HG03575 (cell line): ENCODE results near the gene RAD51B.

Source experiments
- ATAC-seq: cut with Tn5 transposase; IDR thresholded peaks from one replicate; pipeline ENCODE4 v1.9.1; 2021; ENCODE audit not compliant: unreplicated experiment, insufficient number of reproducible peaks, low FRiP score; ENCODE audit errors: extremely low read depth

RAD51B gene

DNA sequence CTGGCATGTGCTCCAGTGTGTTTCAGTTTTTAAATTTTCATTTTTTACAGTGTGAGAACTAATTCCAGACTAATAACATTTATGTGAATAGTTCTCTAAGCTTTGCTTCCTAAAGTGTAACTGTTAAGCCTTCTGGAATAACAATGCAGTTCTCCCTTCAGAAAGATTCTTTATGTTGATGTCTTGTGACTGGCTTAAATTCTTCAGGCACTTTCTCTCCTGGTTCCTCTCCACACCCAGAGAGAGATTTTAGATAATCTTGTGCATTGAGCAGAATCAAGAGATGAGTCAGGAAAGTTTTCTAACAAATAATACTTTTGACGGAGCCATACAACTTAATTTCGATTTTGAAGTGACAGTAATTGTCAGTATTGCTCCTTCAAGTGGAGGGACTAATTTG is 118.5 kb downstream of the RAD51B start:
- ATAC-seq, result no peak

DNA sequence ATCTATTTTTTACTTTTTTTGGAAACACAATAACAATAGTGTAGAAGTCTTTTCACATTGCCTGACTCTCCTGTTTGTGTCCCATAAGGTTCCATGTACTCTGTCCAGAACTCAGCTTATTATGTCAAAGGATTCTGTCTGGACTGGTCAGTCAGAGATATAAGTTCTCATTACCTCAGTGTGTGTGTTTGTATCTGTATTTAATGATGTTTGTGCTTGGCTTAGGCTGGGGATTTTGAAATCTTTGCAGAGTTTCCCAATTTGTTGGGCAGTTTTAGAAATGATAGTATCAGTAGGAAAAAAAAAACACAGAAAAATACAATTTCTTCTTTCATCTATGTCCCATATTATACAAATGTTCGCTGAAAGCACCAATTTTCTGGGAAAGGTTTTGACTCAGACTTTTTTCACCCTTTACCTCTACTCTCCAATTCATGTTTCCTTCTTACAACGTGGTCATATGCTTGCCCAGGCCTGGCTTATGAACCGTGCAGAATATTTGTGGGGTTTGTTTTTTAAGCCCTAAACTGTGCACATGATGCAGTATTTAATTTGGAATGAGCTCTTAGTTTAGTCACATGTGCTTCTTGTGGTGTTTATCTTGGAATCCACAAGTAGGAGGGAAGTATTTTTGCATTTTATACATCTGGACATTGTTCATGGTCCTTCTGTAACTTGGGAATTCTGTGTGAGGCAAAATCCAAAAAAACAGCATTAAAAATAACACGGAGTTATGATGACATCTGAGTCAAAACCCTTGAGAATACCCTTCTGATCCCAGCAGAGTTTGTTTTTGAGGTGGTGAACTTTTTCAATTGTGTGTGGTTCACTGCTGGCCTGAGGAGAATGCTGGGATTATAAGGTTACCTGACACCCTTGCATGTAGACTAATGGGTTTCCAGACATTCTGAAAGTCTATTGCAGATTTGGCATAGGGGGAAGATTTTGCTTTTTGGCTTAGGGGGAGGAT is 121.2 kb downstream of the RAD51B start:
- ATAC-seq, result no peak

DNA sequence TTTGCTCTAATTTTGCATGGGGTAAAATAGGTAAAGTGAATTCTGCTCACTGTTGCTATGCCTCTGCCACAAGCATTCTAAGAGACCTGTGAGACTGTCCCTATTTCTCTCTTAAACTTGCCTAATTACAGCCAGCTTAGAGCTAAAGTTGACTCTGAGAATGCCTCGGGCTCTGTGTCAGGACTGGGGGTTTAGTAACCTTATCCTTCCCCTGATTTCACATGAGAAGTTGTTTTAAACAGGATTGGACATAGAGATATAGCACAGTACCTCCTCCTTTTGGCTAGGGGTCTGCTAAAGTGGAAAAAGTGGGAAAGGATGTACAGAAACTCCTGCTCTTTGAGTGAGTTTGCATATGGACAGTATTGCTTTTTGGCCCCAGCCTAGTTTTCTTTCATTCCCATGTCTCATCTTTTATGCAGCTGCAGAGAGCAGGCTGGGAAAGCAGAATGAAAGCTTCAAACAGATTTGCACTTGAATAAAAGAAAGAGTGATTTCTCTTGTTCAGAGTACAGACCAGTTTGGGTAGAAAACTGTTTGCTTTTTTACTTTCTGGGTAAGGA is 122.0 kb downstream of the RAD51B start:
- no peak for ATAC-seq

DNA sequence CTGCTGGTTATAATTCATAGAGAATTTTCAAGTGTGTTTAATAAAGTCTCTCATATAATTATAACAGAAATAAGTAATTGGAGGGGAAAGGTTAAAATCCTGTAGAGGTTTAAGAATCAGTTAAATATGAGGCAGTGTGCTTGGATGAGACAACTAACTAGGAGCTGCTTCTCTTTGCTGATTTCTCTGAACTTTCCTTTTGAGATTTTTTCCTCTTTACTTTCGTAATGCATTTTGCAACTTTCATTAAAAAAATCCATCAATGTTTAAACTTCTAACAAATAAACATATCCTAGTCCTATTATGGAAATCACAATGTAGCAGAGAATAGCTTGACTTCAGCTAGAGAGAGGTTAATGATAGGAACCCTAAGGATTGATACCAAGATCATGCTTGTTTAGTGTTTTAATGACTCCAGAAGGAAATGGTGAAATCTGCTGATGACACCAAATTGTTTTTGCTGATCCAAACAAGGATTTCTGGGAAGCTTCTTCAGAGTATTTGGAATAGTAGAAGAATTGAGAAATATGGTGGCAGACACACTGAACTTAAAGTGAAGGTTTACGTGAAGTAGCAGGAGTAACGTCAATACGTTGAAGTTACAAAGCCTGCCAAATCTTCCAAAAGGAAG is 122.6 kb downstream of the RAD51B start:
- ATAC-seq, result no peak

DNA sequence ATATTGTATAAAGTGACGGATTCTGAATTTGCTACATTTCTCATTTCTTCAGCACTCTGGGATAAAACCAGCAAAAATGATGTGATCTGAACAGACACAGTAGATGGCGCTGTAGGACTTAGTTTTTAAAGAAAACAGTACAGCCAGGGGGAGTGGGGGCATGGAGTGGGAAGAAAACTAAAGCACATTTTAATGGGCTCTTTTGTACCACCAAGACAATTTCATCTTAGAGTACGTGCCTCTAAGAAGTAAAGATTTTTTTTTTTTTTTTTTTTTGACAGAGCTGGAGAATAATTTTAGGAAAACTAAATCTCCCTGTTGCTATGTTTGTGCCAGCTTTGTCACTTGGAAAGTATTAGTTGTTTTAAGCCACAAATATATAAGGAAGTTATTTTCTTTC is 124.4 kb downstream of the RAD51B start:
- no peak for ATAC-seq

DNA sequence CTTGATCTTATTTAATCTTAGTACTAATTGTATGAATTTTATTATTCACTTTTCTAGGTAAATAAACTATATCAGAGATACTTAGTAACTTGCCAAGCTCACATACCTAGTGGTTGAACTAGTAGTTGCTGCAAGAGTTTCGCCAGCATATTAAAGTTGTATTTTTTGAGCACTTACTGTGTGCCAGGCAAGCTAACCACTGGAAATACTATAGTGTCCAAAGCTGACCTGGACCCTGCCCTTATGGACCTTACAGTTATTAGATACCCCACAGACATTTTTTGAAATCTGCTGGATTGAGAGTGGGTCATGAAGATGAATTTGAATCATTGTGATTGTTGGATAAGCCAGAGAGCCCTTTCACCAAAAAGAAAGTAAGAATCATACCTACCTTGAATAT is 125.0 kb downstream of the RAD51B start:
- ATAC-seq, result no peak

DNA sequence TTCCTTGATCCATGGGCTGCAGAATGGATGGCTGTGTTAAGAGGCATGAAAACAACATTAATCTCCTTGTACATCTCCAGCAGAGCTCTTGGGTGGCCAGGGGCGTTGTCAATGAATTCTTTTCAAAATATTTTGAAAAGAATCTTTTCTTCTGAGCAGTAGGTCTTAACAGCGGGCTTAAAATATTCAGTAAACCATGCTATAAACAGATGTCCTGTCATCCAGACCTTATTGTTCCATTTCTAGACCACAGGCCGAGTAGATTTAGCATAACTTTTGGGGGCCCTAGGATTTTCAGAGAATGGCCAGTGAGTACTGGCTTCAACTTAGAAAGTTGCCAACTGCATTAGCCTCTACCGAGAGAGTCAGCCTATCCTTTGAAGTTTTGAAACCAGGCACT is 130.2 kb downstream of the RAD51B start:
- ATAC-seq, result no peak

DNA sequence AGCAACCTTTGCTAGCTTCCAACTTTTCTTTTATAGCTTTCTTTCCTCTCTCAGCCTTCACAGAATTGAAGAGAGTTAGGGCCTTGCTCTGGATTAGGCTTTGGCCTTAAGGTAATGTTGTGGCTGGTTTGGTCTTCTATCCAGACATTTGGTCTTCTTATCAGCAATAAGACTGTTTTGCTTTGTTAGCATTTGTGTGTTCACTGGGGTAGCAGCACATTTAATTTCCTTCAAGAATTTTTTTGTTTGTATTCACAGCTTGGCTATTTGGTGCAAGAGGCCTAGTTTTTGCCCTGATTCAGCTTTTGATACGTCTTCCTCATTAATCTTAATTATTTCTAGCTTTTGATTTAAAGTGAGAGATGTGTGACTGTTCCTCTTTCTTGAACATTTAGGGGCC is 130.8 kb downstream of the RAD51B start:
- ATAC-seq, result no peak

DNA sequence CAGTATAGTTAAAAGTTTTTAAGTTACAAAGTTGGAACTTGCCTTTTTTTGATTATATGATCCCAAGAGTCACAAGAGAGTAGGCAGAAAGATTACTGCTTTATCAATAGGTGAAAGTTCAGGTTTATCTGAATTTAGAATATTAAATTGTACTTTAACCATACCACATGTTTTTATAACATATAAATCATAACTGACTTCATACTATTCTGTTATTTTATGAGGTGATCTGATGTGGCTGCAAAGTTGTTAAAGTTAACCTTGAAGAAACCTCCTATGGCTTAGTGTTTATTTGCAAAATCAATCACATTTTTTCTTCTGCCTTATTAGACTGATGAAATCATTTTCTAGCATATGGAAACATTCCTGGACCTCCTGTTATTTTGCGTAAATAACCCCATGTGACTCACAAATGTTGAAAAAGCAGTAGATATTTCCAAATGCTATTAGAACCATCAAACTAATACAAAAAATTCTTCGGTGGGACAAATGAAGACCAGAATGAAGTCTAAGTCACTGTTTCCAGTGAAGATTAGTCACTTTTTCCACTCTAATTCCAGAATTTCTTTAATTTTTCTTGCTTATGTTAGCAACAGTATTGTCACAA is 132.1 kb downstream of the RAD51B start:
- ATAC-seq, result no peak

DNA sequence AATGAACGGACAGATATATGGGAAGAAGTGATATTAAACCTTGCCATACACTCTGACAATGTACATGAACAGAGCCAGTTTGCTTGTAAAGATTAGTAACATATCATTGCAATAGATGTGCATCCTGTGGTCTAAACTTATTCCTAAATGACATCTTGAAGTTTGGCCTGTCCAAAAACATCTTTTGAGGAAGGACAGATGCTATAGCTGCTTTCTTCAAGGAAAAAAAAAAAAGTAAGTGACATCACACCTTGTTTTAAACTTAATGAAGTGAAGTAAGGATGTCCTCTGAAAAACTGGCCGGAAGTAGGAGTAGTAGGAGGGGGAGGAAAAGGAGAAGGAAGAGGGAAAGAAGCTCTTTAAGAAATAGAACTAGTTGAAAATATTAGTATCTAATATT is 132.8 kb downstream of the RAD51B start:
- ATAC-seq, result no peak

DNA sequence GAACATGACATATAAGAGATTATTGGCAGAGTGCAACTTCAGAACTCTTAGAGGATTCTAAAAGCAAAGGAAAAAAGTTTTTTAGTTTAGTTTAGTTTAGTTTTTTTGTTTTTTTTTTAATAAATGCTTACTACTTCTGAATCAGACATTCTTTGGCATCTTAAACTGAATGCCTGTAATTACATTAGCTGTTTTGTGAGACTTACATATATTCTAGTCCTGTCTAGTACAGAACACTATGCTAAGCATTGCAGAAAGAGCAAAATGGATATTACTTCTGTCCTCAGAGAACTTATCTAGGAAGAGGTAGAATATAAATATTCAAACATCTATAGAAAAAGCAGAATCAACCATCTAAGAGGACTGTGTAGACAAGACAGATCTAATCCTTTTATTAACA is 133.2 kb downstream of the RAD51B start:
- ATAC-seq, result no peak

DNA sequence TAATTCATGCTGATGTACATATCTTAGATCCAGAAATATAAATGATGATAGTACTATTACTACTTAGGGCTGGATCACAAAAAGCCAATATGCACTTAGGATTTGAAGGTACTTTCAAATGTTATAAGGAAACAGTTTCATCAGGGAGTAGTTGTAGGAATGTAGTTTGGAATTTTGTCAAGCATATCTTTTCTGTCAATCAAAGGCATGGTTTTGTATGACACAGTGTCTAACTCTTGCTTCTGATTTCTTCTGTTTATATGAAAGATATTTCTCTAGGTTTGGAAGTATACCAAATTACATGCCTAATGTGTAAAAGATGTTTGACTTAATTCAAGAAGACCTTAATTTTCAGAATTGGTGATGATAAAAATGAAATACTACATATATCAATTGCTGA is 135.7 kb downstream of the RAD51B start:
- no peak for ATAC-seq

DNA sequence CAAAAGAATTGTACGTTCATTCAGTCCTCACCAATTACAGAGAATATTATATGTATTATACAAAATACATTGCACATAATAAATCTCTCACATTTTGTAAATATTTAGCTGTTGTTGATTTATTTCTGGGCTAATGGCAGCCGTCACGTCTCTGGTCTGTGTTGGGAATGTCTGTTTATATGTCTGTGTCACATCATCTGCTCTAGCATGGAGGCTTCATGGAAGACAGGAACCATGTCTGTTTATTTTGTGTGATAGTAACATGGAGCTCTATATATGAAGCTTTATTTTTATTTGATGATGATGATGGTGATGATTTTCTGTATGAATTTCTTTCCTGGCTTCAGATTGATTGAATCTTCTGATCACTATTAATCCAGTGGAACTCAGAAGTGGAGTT is 138.4 kb downstream of the RAD51B start:
- no peak for ATAC-seq

DNA sequence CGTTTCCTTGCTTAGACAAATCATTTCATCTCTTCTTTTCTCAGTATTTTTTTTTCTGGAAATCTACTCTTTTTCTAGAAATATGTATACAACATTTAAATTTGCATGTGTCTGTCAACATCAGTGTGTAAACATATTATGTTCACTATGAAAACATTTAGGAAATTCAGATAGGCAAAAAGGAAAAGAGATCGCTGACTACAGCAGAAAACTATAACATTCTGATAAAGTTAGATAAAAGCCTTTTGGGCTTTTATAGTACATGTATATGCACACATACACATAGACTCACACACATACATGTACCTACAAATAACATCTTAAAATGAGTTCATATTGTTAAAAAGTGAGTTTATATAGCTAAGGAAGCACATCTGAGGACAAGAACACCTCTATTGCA is 142.1 kb downstream of the RAD51B start:
- ATAC-seq, result no peak

DNA sequence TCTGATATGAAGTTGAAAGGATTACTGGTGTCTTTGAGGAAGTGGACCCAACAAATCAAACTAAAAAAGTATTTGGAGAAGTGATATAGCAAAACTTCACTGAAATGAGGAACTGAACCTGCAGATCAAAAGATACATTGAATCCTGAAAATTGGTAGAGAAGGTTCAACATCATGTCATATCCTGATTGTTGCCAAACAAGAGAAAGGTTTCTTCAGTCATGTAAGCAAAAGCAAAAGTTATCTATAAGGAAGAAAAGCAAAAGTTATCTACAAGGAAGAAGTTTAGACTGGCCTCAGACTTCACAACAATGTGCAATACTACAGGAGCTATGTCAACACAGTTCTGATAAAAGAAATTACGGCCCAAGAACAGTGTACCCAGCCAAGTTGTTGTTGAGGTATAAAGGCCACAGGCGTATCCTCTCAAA is 142.7 kb downstream of the RAD51B start:
- no peak for ATAC-seq

DNA sequence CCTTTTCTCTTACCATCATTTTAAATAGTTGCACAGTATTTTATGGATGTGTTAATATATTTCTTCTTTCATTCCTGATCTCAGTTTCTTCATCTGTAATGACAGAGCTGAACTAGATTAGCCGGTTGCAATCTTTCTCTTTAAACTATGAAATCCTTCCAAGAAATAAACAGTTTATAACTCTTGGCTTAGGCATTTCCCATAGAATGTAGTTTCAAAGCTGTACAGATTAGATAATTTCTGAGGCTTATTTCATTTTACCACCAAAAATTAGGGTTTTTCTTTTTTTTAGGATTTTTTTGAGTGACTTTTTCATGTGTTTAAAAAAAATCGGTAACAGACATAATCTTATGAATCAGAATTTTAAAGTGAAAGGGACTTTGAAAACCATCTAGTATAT is 144.0 kb downstream of the RAD51B start:
- no peak for ATAC-seq

DNA sequence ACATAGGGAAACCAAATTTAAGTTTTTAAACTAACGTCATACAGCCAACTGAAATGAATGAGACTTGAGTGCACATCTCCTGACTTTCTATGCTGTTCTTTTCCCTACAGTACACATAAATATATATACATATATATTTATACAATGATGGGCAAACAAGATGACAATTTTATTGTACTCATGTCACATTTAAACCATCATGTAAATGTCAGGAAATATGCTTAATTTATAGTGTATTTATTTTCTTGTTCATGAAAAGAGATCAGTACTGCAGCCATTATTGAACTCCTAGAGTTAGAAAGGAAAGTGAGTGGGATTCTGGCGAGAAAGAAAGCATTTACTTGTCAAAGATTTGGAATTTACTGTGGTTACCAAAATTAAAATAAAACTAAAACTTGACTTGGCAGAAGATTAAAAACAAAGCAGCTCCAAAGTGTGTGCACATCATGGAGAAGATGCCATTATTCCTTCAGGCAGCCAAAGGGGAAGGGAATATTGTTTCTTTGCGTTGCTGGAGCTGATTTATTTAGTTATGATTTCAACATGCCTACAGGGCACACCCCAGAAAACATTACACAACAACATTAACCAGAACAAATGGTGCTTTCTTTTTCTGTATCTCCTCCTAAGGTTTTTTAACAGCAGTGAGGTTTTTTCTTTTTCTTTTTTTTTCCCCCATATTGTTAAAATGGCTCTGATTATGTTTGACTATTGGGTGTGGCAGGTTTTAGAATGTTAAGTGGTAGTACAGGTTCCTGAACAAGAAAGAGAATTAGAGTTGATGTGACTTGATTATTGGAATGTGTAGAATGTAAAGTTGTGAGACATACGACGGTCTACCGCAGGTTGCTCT is 144.6 kb downstream of the RAD51B start:
- ATAC-seq, result no peak

DNA sequence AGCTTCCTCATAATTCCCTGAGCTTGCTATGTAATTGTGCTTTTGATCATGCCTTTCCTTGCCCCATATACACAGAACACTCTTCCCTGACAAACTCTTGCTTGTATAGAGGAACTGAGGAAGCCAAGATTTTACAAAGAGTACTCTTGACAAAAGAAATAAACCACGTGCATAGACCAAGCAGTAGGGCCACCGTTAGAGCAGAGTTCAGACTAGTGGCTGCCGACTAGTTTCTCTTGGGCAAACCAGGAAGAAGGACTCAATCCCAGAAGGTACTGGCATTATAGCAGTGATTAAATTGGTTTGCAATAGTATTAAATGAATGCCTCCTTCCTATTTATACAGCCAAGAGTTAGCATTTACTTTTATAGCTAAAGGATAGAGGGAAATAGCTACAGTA is 146.1 kb downstream of the RAD51B start:
- no peak for ATAC-seq

DNA sequence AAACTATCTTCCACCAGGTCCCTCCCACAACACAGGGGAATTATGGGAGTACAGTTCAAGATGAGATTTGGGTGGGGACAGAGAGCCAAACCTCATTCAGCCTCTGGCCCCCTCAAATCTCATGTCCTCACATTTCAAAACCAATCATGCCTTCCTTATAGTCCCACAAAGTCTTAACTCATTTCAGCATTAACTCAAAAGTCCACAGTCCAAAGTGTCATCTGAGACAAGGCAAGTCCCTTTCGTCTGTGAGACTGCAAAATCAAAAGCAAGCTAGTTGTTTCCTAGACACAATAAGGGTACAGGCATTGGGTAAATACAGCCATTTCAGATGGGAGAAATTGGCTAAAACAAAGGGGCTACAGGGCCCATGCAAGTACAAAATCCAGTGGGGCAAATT is 147.6 kb downstream of the RAD51B start:
- ATAC-seq, result no peak
